RKO (cell line): ENCODE measurements around the gene DTNBP1.
A peak's percentile ranks its signal among the peaks of the same experiment; 100 is the strongest.

Source experiments
- DNase-seq: peaks from one replicate; pipeline ENCODE4 v3.0.0-alpha.2; 2016; ENCODE audit warnings: low spot score

Gene DTNBP1

DNA sequence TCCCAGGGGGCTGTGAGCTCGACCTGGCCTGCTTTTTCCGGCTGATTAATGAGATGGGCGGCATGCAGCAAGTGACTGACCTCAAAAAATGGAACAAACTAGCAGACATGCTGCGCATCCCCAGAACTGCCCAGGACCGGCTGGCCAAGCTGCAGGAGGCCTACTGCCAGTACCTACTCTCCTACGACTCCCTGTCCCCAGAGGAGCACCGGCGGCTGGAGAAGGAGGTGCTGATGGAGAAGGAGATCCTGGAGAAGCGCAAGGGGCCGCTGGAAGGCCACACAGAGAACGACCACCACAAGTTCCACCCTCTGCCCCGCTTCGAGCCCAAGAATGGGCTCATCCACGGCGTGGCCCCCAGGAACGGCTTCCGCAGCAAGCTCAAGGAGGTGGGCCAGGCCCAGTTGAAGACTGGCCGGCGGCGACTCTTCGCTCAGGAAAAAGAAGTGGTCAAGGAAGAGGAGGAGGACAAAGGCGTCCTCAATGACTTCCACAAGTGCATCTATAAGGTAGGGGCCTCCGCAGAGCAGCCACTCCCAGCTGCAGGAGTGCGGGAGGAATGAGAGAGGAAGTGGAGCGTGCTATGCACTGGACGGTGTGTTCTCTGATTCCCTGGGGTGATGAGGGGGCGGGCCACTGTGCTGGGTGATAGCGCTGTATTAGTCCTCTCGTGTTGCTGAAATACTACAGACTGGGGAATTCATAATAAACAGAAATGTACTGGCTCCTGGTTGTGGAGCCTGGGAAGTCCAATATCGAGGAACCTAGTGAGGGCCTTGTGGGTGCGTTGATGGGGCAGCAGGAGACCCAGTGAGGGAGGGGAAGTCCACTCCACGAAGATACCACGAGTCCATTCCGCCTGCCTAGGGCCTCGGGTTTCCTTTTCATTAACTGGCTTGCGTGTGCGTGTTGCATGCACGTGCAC lies 161.7 kb downstream of the DTNBP1 start:
- DNase-seq, result no peak

DNA sequence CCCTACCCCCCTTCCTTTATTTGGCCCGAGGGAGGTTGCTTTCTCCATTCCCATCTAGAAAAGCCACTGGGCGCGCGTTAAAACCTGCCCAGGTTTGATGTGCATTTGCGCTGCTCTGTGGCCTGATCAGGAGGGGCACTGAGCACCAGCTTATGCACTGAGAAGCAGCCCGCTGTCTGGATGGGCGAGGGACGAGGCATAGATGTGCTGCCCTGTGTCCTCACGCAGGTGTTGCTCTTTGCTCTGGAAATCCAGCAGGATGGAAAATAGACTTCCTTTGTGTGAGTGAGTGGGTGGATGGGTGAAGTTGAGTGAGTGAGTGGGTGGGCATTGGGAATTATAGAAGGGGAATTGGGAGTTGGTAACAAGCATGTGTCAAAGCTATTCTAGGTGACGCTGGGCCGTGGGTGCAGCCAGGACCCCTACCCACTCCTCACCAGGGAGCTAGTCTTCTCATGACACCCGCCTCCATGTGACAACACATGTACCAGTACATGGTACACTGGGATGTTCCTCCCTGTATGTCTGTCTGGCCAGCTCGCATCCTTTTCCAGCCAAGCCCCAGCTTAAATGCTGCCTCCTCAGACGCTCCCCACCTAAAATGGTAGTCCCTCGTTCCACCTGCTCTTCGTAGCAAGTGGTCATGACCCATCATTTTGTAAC lies 162.6 kb downstream of the DTNBP1 start:
- no peak for DNase-seq

DNA sequence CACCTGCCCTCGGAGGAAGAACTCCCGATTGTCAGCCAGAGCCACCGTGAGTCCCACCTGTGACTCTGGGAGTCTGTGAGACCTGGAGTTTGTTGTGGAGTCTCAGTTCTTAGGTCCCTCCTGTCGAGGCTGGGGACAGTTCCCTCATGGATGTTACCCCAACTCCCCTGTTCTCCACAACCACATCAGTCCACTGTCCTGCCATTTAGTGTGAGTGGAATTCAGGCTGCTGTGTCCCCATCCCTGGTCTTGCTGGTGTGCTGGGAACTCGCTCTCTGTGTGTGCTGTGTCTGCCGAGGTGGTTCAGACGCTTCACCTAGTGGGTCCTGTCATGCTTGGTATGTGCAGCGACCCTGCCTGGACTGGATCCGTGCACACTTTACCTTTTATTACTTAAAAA lies 163.2 kb downstream of the DTNBP1 start:
- no peak for DNase-seq

DNA sequence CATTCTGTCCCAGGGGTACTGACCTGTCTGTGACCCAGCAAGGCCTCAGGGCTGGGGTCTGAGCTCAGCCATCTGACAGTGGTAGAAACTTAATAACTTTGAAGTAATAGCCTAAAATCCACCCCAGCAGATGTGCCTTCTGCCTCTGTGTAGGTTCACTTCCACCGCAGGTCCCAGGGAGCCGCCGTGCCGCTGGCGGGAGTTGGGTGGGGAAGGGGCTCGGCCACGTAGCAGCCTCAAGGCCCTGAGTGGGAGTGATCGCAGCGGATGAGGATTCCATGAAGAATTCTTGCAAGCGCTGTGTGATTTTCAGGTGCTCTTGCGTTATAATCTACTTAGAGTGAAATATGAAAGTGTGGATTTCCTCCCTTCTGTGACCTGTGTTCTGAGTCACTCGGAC lies 163.7 kb downstream of the DTNBP1 start:
- no peak for DNase-seq

DNA sequence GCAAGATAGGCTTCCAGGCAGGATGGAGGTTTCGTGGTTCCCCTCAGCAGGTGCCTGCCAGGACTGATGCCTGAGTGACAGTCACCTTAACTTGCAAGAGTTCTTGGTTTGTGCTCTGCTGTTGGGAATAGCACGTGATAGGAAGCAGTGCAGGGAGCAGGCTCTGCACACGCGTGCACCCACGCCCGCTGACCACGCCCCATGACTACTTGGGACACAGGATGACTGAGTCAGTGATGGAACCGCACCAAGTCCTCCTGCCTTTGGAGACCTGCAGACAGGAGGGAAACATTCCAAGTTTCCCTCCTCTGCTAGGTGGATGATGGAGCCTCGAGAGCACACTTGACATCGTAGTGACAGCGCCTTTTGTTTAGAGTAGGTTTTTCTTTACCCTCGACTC lies 164.2 kb downstream of the DTNBP1 start:
- no peak for DNase-seq

DNA sequence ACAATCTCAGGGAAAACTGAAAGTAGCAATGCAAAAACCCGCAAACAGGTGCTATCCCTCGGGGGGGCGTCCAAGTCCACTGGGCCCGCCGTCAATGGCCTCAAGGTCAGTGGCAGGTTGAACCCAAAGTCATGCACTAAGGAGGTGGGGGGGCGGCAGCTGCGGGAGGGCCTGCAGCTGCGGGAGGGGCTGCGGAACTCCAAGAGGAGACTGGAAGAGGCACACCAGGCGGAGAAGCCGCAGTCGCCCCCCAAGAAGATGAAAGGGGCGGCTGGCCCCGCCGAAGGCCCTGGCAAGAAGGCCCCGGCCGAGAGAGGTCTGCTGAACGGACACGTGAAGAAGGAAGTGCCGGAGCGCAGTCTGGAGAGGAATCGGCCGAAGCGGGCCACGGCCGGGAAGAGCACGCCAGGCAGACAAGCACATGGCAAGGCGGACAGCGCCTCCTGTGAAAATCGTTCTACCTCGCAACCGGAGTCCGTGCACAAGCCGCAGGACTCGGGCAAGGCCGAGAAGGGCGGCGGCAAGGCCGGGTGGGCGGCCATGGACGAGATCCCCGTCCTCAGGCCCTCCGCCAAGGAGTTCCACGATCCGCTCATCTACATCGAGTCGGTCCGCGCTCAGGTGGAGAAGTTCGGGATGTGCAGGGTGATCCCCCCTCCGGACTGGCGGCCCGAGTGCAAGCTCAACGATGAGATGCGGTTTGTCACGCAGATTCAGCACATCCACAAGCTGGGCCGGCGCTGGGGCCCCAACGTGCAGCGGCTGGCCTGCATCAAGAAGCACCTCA lies 166.3 kb downstream of the DTNBP1 start:
- no peak for DNase-seq

DNA sequence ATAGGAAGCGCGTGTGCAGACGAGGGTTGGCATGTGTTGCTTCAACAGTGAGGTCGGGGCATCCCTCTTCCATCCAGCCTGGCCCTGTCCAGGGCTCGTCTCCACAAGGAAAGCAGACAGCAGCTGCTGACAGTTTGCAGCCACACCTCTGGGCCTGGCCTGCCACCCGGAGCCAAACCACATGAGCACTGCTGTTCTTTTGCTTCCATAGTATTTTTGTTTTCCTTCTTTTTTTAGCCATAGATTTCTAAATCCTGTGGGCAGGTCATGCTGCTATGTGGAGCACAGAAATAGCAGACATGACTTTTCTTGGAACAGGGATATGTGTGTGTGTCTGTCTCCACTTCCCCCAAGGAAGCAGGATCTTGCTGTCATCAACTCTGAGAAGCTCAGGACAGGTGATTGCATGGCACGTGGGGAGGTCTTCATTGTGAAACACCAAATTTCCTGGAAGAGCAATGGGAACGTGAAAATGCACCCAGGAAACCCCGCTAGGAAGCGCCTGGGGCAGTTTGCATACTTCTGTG lies 167.4 kb downstream of the DTNBP1 start:
- no peak for DNase-seq

DNA sequence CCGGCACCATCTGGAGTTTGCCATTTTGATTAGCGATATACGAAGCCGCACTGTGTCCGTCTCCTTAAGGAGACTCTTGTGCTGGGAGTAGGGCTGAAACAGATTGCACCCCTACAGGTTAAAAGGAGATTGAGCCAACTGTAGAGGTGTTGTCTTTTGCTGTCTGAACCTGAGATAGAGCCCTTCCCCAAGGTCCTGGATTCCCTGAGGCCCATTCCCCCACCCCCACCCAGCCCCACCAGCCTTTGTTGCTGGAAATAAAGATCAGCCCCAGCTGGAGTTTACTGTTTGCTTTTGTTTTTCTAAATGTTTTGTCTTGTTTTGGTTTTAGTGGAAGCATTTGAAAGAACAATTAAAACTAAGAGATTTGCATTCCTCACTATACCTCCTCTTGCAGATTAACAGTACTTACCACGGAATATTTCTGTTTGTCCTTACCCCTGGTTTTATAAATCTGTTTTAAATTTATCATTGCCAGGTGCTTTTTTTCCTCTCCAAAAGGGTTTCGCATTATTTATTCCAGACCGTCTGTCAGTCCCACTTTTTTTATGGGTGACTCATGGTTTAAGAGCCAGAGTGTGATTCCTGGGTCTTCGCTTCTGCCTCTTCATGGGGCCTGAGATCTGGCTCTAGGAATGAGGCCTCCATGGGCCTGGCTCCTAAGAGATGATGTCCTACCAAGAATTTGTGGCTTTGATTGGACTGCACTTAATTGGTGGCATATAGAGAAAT lies 169.2 kb downstream of the DTNBP1 start:
- DNase-seq, result no peak

DNA sequence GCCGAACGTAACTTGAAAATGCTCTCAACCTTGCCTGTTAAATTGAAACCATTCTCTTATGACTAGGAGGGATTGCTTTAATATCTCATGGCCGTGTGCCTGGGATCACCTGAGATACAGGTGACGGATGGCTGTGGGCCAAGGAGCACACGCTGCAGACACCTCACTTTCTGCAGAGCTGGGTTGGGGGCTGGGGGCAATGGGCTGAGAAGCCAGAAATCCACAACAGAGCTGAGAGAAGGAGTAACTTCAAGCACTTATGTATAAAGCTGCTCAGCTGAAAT lies 170.9 kb downstream of the DTNBP1 start:
- DNase-seq, result no peak

DNA sequence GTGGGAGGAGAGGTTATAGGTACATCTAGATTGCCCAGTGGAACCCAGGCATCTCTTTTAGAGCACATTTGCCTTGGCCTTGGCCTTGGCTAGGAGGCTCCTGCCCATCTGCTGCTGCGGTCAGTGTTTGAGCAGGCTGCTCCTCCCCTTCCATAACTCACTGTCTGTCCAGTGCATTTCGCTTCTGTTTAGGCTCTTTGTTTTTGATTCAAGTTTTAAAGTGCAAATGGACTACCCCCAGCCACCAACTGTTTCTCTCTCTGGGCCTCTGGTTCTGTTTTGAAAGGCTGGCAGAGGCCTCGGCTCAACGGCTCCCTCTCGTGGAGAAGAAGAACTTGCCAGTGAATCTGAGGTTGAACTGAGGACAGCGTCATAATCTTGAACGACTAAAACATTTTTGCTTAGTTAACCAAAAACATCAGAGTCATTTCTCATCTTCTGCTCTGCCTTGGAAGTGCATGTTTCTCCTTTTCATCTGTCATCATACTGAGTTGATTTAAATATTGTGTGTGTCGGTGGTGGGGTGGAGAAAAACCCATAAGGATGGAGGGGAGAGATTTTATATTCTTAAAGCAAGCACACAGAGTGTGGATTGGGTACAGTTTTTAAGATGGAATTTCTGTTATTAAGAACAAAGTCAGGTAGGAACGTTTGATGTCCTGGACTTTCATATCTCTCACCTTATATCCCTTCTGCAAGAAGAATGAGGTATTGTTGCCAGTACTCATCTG lies 171.4 kb downstream of the DTNBP1 start:
- DNase-seq, result peak; percentile 63

DNA sequence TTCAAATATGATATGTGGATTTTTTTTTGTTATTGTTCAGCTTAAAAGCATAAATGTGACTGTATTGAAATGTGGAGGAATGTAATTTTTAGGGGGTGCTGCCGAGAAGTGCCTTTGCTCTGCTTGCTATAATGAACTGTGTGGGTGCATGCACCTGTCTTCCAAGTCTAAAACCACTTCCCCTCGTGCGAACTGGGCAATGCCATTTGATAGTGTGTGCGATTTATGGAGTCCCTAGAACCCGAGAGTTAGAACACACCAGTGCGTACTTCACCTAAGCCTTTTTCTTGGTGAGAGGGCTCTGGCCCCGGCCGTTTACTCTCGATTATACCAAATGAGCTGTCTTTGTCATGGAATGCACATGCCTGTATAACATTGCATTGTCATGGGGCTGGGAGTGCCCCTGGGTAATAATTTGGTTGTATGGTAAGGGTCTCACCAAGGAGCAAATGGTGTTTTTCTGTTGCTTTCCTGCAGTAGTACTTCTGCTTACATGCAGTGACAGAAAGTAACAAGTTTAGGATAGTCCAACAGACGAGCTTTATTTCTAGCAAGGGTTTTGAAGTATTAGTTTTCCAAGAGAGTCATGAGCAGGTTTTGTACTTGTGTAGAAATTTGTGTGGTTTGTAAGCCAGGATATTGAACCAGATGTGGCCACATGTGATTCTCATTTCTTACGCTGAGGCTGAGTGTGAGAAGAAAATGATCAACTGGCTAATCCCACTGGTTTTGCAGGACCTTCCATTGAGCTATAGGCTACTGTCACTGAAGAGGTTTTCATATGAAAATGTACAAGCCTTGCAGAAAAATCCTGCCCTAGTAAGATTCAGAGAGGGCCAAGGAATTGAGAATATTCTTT lies 172.4 kb downstream of the DTNBP1 start:
- no peak for DNase-seq

DNA sequence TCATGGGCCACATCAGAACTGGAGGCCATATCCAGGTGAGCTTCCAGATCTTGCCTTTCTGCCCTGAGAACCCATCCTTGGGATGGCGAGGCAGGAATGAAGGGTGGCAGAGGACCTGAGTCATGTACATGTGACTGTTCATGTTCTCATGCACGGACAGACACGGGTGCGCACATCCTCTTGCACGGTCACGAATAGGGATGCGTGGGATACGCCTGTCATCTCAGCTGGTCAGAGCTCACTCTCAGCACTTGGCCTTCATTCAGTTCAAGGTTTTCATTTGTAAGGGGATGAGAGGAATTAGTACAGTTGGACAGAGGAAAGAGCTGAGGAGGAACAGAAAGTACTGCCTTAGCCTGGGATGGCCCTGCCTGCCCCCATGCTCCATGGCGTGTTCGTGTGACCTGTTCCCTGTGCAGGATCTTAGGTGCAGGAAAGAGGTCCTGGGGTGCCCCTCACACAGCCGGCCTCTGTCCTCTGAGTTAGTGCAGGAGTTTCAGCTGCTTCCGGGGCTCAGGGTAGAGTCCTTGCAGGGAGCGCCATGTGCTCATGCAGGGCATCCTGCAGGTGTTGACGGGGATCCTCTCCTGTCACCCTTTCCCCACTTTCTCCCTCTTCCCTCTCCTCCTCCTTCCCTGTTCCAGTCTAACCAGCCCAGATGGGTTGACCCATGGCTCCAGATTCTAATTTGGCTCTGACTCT lies 173.4 kb downstream of the DTNBP1 start:
- no peak for DNase-seq

DNA sequence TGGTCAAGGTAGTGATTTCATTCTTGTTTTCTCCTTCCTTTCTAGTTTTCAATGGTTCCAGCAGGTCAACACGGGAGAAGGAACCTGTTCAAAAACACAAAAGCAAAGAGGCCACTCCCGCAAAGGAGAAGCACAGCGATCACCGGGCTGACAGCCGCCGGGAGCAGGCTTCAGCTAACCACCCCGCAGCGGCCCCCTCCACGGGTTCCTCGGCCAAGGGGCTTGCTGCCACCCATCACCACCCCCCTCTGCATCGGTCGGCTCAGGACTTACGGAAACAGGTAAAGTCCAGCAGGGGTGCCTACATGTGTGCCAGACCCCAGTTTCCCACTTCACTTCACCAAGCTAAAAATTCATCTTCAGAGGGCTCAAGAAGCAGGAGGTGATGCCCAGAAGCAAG lies 175.6 kb downstream of the DTNBP1 start:
- DNase-seq, result no peak

DNA sequence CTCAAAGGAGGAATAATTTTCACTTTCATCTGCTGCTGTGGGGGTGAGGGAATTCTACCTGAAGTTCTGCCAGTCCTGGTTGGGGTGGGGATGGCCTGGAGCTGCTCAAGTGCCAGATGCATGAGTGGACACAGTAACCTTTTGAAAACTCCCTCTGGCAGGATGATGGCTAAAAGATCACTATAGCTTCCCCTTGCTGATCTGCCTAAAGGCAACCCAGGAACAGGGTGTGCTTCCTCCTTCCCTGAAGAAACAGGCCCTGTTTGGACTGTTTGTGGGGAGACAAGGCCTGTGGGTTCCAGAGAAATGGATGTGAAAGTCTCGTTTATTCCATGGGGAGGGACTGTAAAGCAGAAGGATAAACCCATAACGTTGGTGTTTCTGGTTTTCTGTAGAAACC lies 176.9 kb downstream of the DTNBP1 start:
- DNase-seq, result no peak

DNA sequence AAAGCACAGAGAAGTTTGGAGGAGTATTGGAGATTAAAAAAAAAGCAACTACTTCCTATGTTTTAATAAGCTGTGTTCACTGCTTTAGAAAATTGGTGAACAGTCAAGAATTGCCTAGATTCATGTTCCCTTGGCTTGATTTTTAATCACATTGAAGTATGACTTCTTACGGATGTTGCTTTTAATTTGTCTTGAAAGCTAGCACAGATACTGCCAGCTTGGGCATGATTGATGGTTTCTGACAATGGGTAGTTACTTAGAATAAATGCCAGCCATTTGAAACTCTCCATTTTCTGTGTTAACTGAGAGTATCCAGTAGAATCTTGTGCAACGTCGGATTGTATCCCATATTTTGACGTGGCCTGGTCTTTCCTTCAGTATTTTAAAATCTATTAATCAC lies 178.0 kb downstream of the DTNBP1 start:
- DNase-seq, result no peak

DNA sequence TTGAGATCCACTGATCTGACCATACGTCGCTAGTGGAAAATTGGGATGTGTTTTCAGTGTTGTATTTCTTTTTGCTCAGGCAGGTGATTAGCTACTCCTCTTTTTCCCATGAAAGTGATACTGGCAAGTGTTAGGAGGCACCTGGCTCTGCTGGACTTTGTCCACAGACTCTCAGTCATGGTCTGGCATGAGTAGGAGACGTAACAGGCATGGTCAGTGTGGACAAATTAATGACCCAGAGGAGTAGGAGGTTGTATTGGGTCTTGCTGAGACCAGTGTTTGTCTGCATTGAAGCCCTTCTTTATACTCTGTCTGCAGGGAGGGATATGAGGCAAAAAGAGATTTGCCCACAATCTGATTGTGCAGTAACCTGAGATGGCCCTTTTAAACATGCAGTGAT lies 178.7 kb downstream of the DTNBP1 start:
- no peak for DNase-seq

DNA sequence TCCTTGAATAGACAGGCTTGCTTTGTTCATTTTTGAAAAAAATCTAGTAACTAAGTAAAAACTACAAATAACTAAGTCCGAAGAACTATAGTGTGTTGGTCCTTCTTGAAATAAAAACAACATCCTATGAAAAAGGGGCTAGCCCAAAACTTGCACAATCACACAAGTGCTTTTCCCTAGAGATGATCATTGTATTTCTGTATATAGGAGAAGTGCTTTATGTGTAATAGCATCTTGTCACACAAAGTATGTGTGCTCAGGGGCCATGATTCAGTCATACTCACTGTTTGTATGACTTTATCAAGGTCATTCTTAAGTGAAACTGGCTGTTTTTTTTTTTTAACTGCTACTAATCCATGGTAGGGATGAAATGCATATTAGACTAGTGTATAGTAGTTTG lies 179.8 kb downstream of the DTNBP1 start:
- DNase-seq, result peak; percentile 38

DNA sequence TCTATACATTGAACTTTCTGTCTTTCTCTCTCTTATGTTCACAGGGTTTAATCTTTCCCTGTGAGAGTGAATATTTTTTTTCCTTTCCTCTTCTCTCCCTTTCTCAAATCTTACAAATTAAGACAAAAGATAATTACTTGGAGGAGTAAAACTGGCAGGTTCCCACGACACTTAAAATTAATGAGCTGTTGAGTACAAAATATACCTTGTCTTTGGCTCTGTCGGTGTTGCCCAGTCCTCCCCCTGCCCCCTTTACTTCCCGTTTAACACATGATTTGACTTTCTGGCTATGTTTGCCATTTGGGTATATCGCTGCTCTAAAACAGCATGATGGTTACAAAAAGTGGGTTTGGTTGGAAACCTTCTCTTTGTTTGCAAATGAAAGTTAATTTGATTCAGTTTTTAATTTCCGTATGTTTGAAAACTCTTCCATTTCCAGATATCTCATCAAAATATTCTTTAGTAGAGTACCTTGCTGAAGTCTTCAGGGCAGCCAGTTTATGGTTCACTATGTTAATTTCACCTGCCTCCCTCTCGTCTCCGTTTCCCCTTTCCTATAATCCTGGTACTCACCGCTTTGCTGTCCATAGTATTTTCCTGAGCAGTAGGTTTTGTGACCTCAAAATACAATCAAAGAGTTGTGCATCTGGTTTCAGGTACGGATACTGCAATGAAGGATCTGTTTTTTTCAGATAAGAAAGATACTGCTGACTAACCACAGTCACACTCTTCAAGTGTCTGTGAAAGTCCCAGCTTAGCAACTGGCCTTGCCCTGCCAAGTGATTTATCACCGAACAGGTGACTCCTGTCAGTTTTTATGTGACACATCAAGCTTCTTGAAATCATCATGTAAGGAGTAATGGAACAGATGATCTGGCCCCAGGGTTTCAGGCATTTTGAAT lies 181.2 kb downstream of the DTNBP1 start:
- no peak for DNase-seq

DNA sequence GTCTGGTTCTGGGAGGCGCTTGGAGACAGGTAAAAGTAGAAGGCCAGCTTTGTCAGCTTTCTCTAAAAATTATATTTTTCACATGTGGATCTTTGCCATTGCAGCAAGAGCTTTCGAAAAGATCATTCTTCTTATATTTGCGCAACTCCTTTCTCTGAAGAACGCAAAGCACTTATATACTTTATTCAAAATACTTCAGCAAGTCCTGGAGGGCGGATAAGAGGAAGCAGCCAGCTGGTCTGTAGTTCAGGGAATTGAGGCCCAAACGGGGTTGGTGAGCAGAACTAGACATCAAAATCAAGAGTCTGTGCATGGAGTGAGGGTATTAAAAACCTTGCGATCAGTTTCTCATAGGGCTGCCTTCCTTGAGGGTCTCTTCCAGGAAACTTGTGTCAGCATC lies 182.3 kb downstream of the DTNBP1 start:
- DNase-seq, result no peak
